ENCODE data around the gene NELL2. TPM values are rescaled to one million over a fixed set of nuclear protein-coding genes. Genes with fewer than 3 reads are reported as not detected.

NELL2 gene
- total and polyA plus RNA-seq, 4 donors = 0.09 to 0.42 (median 0.17) TPM; not detected in 1

DNA sequence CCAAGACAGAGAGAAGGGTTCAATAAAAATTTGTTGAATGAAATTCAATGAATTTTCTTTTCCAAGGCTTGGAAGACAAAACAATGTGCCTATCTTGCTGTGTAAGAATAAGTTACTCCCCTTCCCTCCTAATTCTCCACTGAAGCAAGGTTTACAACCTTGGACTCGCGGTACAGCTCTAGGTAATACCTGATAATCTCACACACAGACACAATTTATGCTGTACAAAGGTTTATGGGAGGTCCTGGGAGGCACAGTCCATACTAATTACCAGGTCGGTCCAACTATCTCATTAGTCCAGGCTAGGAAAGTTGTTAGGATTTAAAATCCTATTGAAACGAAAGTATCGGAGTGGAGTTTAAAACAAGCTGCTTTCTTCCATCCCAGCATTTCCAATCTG lies 42.6 kb downstream of the NELL2 start:
- WGBS = 80% methylated on average over 5 of the region's 5 CpGs
- Histone ChIP-seq H3K4me3 (ENCODE audit: low read depth in 1 of 3, low read length in 3 of 3) (no peak overlapping the region), H3K36me3 (ENCODE audit: control insufficient read depth in 4 of 4, insufficient read depth in 3 of 4, low read depth in 1 of 4, low read length in 3 of 4) (no peaks in the 10 kb centered on the region), H3K27ac (ENCODE audit: low read depth in 1 of 2, low read length in 2 of 2) (no peak overlapping the region), H3K4me1 (ENCODE audit: control insufficient read depth in 4 of 4, insufficient read depth in 4 of 4, low read length in 3 of 4) (no peaks in the 10 kb centered on the region), H3K27me3 (ENCODE audit: control insufficient read depth in 4 of 4, insufficient read depth in 4 of 4, low read length in 3 of 4) (no peaks in the 10 kb centered on the region), H3K9me3 (ENCODE audit: control insufficient read depth in 4 of 4, low read length in 3 of 4) (no peaks in the 10 kb centered on the region), H3K9ac (ENCODE audit: low read depth in 1 of 2, low read length in 2 of 2) (no peak overlapping the region)
- DNase-seq (ENCODE audit: low spot score) = no peak
- TF ChIP-seq SP1 (IDR thresholded peaks at IDR 0.05) (no peak), FOXA1 (IDR thresholded peaks at IDR 0.05) (no peak), TAF1 (conservative IDR thresholded peaks at IDR 0.05) (no peak), YY1 (IDR thresholded peaks at IDR 0.05) (no peak), HNF4G (IDR thresholded peaks at IDR 0.05) (no peak), RXRA (IDR thresholded peaks at IDR 0.05) (no peak), RAD21 (IDR thresholded peaks at IDR 0.05) (no peak), EGR1 (IDR thresholded peaks at IDR 0.05; ENCODE audit: low read depth in 2 of 2) (no peak), NR2F2 (IDR thresholded peaks at IDR 0.05) (no peak), JUND (IDR thresholded peaks at IDR 0.05) (no peak), GABPA (IDR thresholded peaks at IDR 0.05 in 1 of 2, conservative IDR thresholded peaks at IDR 0.05 in 1 of 2) (no peak), HNF4A (conservative IDR thresholded peaks at IDR 0.05) (no peak)
- TF ChIP-seq, protein P1, sequence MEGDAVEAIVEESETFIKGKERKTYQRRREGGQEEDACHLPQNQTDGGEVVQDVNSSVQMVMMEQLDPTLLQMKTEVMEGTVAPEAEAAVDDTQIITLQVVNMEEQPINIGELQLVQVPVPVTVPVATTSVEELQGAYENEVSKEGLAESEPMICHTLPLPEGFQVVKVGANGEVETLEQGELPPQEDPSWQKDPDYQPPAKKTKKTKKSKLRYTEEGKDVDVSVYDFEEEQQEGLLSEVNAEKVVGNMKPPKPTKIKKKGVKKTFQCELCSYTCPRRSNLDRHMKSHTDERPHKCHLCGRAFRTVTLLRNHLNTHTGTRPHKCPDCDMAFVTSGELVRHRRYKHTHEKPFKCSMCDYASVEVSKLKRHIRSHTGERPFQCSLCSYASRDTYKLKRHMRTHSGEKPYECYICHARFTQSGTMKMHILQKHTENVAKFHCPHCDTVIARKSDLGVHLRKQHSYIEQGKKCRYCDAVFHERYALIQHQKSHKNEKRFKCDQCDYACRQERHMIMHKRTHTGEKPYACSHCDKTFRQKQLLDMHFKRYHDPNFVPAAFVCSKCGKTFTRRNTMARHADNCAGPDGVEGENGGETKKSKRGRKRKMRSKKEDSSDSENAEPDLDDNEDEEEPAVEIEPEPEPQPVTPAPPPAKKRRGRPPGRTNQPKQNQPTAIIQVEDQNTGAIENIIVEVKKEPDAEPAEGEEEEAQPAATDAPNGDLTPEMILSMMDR (IDR thresholded peaks at IDR 0.05; ENCODE audit: low read depth, low read length, missing input control) = no peak
- TF ChIP-seq, protein P2, sequence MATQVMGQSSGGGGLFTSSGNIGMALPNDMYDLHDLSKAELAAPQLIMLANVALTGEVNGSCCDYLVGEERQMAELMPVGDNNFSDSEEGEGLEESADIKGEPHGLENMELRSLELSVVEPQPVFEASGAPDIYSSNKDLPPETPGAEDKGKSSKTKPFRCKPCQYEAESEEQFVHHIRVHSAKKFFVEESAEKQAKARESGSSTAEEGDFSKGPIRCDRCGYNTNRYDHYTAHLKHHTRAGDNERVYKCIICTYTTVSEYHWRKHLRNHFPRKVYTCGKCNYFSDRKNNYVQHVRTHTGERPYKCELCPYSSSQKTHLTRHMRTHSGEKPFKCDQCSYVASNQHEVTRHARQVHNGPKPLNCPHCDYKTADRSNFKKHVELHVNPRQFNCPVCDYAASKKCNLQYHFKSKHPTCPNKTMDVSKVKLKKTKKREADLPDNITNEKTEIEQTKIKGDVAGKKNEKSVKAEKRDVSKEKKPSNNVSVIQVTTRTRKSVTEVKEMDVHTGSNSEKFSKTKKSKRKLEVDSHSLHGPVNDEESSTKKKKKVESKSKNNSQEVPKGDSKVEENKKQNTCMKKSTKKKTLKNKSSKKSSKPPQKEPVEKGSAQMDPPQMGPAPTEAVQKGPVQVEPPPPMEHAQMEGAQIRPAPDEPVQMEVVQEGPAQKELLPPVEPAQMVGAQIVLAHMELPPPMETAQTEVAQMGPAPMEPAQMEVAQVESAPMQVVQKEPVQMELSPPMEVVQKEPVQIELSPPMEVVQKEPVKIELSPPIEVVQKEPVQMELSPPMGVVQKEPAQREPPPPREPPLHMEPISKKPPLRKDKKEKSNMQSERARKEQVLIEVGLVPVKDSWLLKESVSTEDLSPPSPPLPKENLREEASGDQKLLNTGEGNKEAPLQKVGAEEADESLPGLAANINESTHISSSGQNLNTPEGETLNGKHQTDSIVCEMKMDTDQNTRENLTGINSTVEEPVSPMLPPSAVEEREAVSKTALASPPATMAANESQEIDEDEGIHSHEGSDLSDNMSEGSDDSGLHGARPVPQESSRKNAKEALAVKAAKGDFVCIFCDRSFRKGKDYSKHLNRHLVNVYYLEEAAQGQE (IDR thresholded peaks at IDR 0.05) = no peak
- TF ChIP-seq, protein P3, sequence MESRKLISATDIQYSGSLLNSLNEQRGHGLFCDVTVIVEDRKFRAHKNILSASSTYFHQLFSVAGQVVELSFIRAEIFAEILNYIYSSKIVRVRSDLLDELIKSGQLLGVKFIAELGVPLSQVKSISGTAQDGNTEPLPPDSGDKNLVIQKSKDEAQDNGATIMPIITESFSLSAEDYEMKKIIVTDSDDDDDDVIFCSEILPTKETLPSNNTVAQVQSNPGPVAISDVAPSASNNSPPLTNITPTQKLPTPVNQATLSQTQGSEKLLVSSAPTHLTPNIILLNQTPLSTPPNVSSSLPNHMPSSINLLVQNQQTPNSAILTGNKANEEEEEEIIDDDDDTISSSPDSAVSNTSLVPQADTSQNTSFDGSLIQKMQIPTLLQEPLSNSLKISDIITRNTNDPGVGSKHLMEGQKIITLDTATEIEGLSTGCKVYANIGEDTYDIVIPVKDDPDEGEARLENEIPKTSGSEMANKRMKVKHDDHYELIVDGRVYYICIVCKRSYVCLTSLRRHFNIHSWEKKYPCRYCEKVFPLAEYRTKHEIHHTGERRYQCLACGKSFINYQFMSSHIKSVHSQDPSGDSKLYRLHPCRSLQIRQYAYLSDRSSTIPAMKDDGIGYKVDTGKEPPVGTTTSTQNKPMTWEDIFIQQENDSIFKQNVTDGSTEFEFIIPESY (IDR thresholded peaks at IDR 0.05) = no peak
- TF ChIP-seq, protein P4, sequence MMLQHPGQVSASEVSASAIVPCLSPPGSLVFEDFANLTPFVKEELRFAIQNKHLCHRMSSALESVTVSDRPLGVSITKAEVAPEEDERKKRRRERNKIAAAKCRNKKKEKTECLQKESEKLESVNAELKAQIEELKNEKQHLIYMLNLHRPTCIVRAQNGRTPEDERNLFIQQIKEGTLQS (IDR thresholded peaks at IDR 0.05) = no peak
- TF ChIP-seq, protein P5, sequence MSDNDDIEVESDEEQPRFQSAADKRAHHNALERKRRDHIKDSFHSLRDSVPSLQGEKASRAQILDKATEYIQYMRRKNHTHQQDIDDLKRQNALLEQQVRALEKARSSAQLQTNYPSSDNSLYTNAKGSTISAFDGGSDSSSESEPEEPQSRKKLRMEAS (IDR thresholded peaks at IDR 0.05) = no peak

Measured in liver (tissue), 9 donors.